Body of pancreas (tissue), 4 donors: ENCODE data around the gene FAM78A.

Experiments used
- POLR2A ChIP-seq, 3 donors: fragments of 450-650 bp; IDR thresholded peaks; one replicate each; pipeline ENCODE4 v1.6.1; 2016; ENCODE audit warnings: antibody characterized with exemption in 3 of 3, mild to moderate bottlenecking in 2 of 3
- TF ChIP-seq, protein P1 (sequence below), 7 experiments: fragments of 450-650 bp in 4 of 7; fragments of 200-600 bp in 3 of 7; sonication (generic) in 3 of 7; IDR thresholded peaks; one replicate each; pipeline ENCODE4 v1.5.1; 2016 to 2019; ENCODE audit warnings: antibody characterized with exemption in 7 of 7

- no peak for TF ChIP-seq POLR2A (IDR thresholded peaks at IDR 0.05)
- TF ChIP-seq, protein P1, sequence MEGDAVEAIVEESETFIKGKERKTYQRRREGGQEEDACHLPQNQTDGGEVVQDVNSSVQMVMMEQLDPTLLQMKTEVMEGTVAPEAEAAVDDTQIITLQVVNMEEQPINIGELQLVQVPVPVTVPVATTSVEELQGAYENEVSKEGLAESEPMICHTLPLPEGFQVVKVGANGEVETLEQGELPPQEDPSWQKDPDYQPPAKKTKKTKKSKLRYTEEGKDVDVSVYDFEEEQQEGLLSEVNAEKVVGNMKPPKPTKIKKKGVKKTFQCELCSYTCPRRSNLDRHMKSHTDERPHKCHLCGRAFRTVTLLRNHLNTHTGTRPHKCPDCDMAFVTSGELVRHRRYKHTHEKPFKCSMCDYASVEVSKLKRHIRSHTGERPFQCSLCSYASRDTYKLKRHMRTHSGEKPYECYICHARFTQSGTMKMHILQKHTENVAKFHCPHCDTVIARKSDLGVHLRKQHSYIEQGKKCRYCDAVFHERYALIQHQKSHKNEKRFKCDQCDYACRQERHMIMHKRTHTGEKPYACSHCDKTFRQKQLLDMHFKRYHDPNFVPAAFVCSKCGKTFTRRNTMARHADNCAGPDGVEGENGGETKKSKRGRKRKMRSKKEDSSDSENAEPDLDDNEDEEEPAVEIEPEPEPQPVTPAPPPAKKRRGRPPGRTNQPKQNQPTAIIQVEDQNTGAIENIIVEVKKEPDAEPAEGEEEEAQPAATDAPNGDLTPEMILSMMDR (IDR thresholded peaks at IDR 0.05) = no peak
Observed at GRCh38 chr9:131296906-131297500, 20.7 kb upstream of the FAM78A start.
